Measurements from ENCODE around the gene TFPI.
"Not testable (repeated sequence)": the region's sequence is repeated elsewhere in the genome, so short reads cannot be mapped to it uniquely, and the experiment has no call there.

Gene TFPI

GRCh38 chr2:187527262-187527661, 27.0 kb downstream of the TFPI start:
- no peak for DNase-seq

GRCh38 chr2:187526792-187527191, 27.4 kb downstream of the TFPI start:
- no peak for DNase-seq

- no peak for DNase-seq
Observed at GRCh38 chr2:187525163-187525900, 28.9 kb downstream of the TFPI start.

- DNase-seq, result no peak
Observed at GRCh38 chr2:187523325-187523724, 30.9 kb downstream of the TFPI start.

GRCh38 chr2:187520121-187520624, 34.1 kb downstream of the TFPI start:
- no peak for DNase-seq

GRCh38 chr2:187519419-187520120, 34.7 kb downstream of the TFPI start:
- no peak for DNase-seq

GRCh38 chr2:187517750-187518361, 36.4 kb downstream of the TFPI start:
- DNase-seq, result not testable (repeated sequence)

- DNase-seq, result not testable (repeated sequence)
Observed at GRCh38 chr2:187516630-187517510, 37.4 kb downstream of the TFPI start.

- DNase-seq, result no peak
Observed at GRCh38 chr2:187514930-187515329, 39.3 kb downstream of the TFPI start.

- not testable (repeated sequence) for DNase-seq
Observed at GRCh38 chr2:187514235-187514829, 39.9 kb downstream of the TFPI start.

- DNase-seq, result not testable (repeated sequence)
Observed at GRCh38 chr2:187513460-187514234, 40.6 kb downstream of the TFPI start.

- no peak for DNase-seq
Observed at GRCh38 chr2:187511356-187512315, 42.6 kb downstream of the TFPI start.

GRCh38 chr2:187510419-187511355, 43.5 kb downstream of the TFPI start:
- not testable (repeated sequence) for DNase-seq

GRCh38 chr2:187509667-187510417, 44.4 kb downstream of the TFPI start:
- DNase-seq, result peak; percentile 69

GRCh38 chr2:187506416-187506815, 47.8 kb downstream of the TFPI start:
- DNase-seq, result no peak

- peak; percentile 17 for DNase-seq
Observed at GRCh38 chr2:187505065-187505672, 49.1 kb downstream of the TFPI start.

- no peak for DNase-seq
Observed at GRCh38 chr2:187504312-187504921, 49.8 kb downstream of the TFPI start.
